K562 (cell line): ENCODE measurements around the gene ALOXE3.

ENCODE experiments used
- CTCF ChIP-seq, 3 experiments: IDR thresholded peaks in 2 of 3; conservative IDR thresholded peaks in 1 of 3; 2 replicates each; pipeline ENCODE4 v1.5.1; 2011 to 2012; ENCODE audit warnings: low read length in 3 of 3, mild to moderate bottlenecking in 3 of 3, control low read depth in 2 of 3, improper control_type of control experiment in 1 of 3, inconsistent platforms in 1 of 3, low read depth in 1 of 3, mixed read lengths in 1 of 3, moderate library complexity in 1 of 3; ENCODE audit not compliant: insufficient read depth in 2 of 3
- FOXM1 ChIP-seq, 2 experiments: fragments of 450-650 bp in 1 of 2; sonication (generic) in 1 of 2; formaldehyde crosslinking in 1 of 2; IDR thresholded peaks; 2 replicates each; pipeline versions ENCODE4 v1.6.1 to v1.9.0; 2017 to 2022; ENCODE audit warnings: low read depth in 2 of 2, mild to moderate bottlenecking in 2 of 2, missing genetic modification reagents in 1 of 2, moderate library complexity in 1 of 2
- JUND ChIP-seq, 2 experiments: IDR thresholded peaks; 2 replicates in 1 of 2; 3 replicates in 1 of 2; pipeline ENCODE4 v1.6.1; 2011; ENCODE audit warnings: borderline replicate concordance in 2 of 2, low read depth in 2 of 2, low read length in 2 of 2, improper control_type of control experiment in 1 of 2, missing biosample characterization in 1 of 2, missing genetic modification characterization in 1 of 2, missing genetic modification reagents in 1 of 2
- KLF16 ChIP-seq: IDR thresholded peaks from 2 replicates; pipeline ENCODE4 v1.6.1; 2016; ENCODE audit warnings: antibody characterized with exemption
- STAT6 ChIP-seq: sonication (generic); formaldehyde crosslinking; IDR thresholded peaks from 2 replicates; pipeline ENCODE4 v1.8.1; 2023; ENCODE audit warnings: mild to moderate bottlenecking, missing genetic modification reagents
- ZHX1 ChIP-seq: fragments of 150-350 bp; conservative IDR thresholded peaks from 2 replicates; pipeline ENCODE4 v1.6.1; 2014; ENCODE audit warnings: low read length
- ZNF431 ChIP-seq: sonication (generic); formaldehyde crosslinking; IDR thresholded peaks from 2 replicates; pipeline ENCODE4 v1.8.0; 2022; ENCODE audit warnings: mild to moderate bottlenecking, missing genetic modification reagents
- TF ChIP-seq, protein P1 (sequence below), 3 experiments: fragments of 200-800 bp in 1 of 3; sonication (Bioruptor generic) in 1 of 3; sonication (generic) in 1 of 3; formaldehyde crosslinking in 1 of 3; IDR thresholded peaks; 2 replicates each; pipeline versions ENCODE4 v1.6.1 to v1.8.0; 2016 to 2022; ENCODE audit warnings: mild to moderate bottlenecking in 2 of 3, missing compliant biosample characterization in 2 of 3, missing genetic modification characterization in 2 of 3, missing genetic modification reagents in 1 of 3
- TF ChIP-seq, protein P2 (sequence below): fragments of 250-450 bp; sonication (Bioruptor Pico); IDR thresholded peaks from 2 replicates; pipeline ENCODE4 v1.4.0; 2020; ENCODE audit warnings: borderline replicate concordance

DNA sequence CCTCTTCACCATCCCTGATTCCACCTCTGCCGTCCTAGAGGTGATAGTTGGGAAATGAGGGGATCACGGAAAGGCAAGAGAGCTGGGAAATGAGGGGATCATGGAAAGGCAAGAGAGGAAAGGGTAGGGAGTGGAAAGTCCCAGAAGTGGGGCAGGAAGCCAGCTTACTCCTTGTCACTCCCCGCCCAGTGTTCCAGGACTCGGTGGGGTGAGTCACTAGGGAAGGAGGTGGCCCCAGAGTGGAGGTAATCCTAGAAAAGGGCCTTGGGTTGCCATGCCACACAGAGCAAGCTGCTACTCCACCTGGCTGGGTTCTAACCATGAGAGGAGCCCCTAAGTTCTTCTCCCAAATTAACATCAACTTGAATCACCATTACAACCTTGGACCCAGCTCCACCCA, 14.8 kb downstream of the ALOXE3 start:
- TF ChIP-seq ZHX1 (no peak), CTCF (IDR thresholded peaks at IDR 0.05 in 2 of 3, conservative IDR thresholded peaks at IDR 0.05 in 1 of 3; ENCODE audit: insufficient read depth in 2 of 3, low read depth in 1 of 3, low read length in 3 of 3) (no peak), STAT6 (CRISPR knock-in tag) (no peak), ZNF431 (no peak), KLF16 (no peak), FOXM1 (IDR thresholded peaks at IDR 0.05; ENCODE audit: low read depth) (no peak), FOXM1 (CRISPR knock-in tag; IDR thresholded peaks at IDR 0.05; ENCODE audit: low read depth) (no peak), JUND (IDR thresholded peaks at IDR 0.05; ENCODE audit: borderline replicate concordance, low read depth, low read length) (no peak), JUND (tag; IDR thresholded peaks at IDR 0.05; ENCODE audit: borderline replicate concordance, low read depth, low read length) (no peak)
- TF ChIP-seq, protein P1, sequence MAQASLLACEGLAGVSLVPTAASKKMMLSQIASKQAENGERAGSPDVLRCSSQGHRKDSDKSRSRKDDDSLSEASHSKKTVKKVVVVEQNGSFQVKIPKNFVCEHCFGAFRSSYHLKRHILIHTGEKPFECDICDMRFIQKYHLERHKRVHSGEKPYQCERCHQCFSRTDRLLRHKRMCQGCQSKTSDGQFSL (CRISPR knock-in tag; IDR thresholded peaks at IDR 0.05), result no peak
- TF ChIP-seq, protein P1 (tag; IDR thresholded peaks at IDR 0.05), result no peak
- TF ChIP-seq, protein P2, sequence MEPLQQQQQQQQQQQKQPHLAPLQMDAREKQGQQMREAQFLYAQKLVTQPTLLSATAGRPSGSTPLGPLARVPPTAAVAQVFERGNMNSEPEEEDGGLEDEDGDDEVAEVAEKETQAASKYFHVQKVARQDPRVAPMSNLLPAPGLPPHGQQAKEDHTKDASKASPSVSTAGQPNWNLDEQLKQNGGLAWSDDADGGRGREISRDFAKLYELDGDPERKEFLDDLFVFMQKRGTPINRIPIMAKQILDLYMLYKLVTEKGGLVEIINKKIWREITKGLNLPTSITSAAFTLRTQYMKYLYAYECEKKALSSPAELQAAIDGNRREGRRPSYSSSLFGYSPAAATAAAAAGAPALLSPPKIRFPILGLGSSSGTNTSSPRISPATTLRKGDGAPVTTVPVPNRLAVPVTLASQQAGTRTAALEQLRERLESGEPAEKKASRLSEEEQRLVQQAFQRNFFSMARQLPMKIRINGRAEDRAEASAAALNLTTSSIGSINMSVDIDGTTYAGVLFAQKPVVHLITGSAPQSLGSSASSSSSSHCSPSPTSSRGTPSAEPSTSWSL, result no peak
